Measurements from ENCODE around the gene LTBP3. TPM values are rescaled to one million over a fixed set of nuclear protein-coding genes. Genes with fewer than 3 reads are reported as not detected.

The LTBP3 gene
- total and polyA plus RNA-seq, 2 donors (not counting 3 experiments of a cell fraction or from before 2014, with no cell fraction given) = 120 to 209 TPM

- H3K27me3 ChIP-seq (ENCODE audit: control insufficient read depth in 2 of 2, insufficient read depth in 2 of 2, low read length in 2 of 2) = no peaks in the 10 kb centered on the region
- H3K9me3 ChIP-seq (replicated peaks; ENCODE audit: control insufficient read depth, insufficient read depth, low read length) = no peaks in the 10 kb centered on the region
- CTCF ChIA-PET = interaction anchor here (1.0 to 4.3 kb wide), 2 partner anchors 10 to 22 kb away, joined by 3 to 54 read pairs; partner anchors contain the start of gene FAM89B
- peaks cover 5% of the 10 kb centered on the region for H3K79me2 ChIP-seq (ENCODE audit: control insufficient read depth, insufficient read depth, low read length)
- no peak overlapping the region for H2AFZ ChIP-seq (ENCODE audit: low read depth, low read length)
- dilution Hi-C loops (cut with MboI; ENCODE audit: extremely low pct_ligation_motif_present, low sequenced_read_pairs) = no loop called here
- no peaks in the 10 kb centered on the region for H4K20me1 ChIP-seq (replicated peaks; ENCODE audit: control insufficient read depth, extremely low read depth, insufficient read depth, low read length)
- POLR2A ChIA-PET = no interaction called here
- H3K4me2 ChIP-seq (ENCODE audit: insufficient read depth, low read length) = no peak overlapping the region
- intact Hi-C loops (cut with micrococcal nuclease) = no loop called here
- no peak overlapping the region for H3K27ac ChIP-seq (ENCODE audit: insufficient read depth, low read depth, low read length)
- no peak for DNase-seq (ENCODE audit: low read depth, low spot score)
- no peak for TF ChIP-seq JUN (IDR thresholded peaks at IDR 0.05; ENCODE audit: borderline replicate concordance, insufficient read depth, insufficient read length, low read depth)
- H3K4me3 ChIP-seq (replicated peaks in 1 of 3; ENCODE audit: insufficient read depth in 1 of 3, low read depth in 1 of 3, low read length in 3 of 3) = no peak overlapping the region
- H3K36me3 ChIP-seq (ENCODE audit: control insufficient read depth in 2 of 2, extremely low read depth in 1 of 2, insufficient read depth in 2 of 2, low read length in 2 of 2) = no peaks in the 10 kb centered on the region
- H3K9ac ChIP-seq (replicated peaks; ENCODE audit: extremely low read depth, insufficient read depth, low read length) = no peak overlapping the region
- no peaks in the 10 kb centered on the region for H3K9me1 ChIP-seq (replicated peaks; ENCODE audit: control insufficient read depth, extremely low read depth, insufficient read depth, low read length)
- no peak for FAIRE-seq
- H3K4me1 ChIP-seq (ENCODE audit: control insufficient read depth, extremely low read depth, insufficient read depth, low read length) = peaks cover 47% of the 10 kb centered on the region
- BruUV-seq (replicated peaks) = no TSS peak
Observed at GRCh38 chr11:65562020-65562419, 3.9 kb upstream of the LTBP3 start.

- no peak overlapping the region for H3K4me3 ChIP-seq (replicated peaks in 1 of 3; ENCODE audit: insufficient read depth in 1 of 3, low read depth in 1 of 3, low read length in 3 of 3)
- no TSS peak for BruUV-seq (replicated peaks)
- H3K27me3 ChIP-seq (ENCODE audit: control insufficient read depth in 2 of 2, insufficient read depth in 2 of 2, low read length in 2 of 2) = no peaks in the 10 kb centered on the region
- peak; percentile 94 for FAIRE-seq
- CTCF ChIA-PET = interaction anchor here (0.8 to 4.3 kb wide), 10 partner anchors 9 to 54 kb away, joined by 3 to 54 read pairs (median 6); partner anchors contain the start of genes FAM89B, PCNX3 and ZNRD2
- H3K27ac ChIP-seq (ENCODE audit: insufficient read depth, low read depth, low read length) = peak overlapping the region; percentile 78
- peak; percentile 91 for DNase-seq (ENCODE audit: low read depth, low spot score)
- H3K9me3 ChIP-seq (replicated peaks; ENCODE audit: control insufficient read depth, insufficient read depth, low read length) = no peaks in the 10 kb centered on the region
- H4K20me1 ChIP-seq (replicated peaks; ENCODE audit: control insufficient read depth, extremely low read depth, insufficient read depth, low read length) = no peaks in the 10 kb centered on the region
- peak overlapping the region; percentile 57 for H3K9ac ChIP-seq (replicated peaks; ENCODE audit: extremely low read depth, insufficient read depth, low read length)
- dilution Hi-C loops (cut with MboI; ENCODE audit: extremely low pct_ligation_motif_present, low sequenced_read_pairs) (no loop called here), intact Hi-C loops (cut with micrococcal nuclease) (loop anchor here (1.0 to 2.0 kb wide), 3 partner anchors 10 to 20 kb away; partner anchors contain the start of gene ZNRD2)
- peak overlapping the region; percentile 44 for H3K4me2 ChIP-seq (ENCODE audit: insufficient read depth, low read length)
- peaks cover 54% of the 10 kb centered on the region for H3K4me1 ChIP-seq (ENCODE audit: control insufficient read depth, extremely low read depth, insufficient read depth, low read length)
- H3K79me2 ChIP-seq (ENCODE audit: control insufficient read depth, insufficient read depth, low read length) = peaks cover 12% of the 10 kb centered on the region
- no peaks in the 10 kb centered on the region for H3K36me3 ChIP-seq (ENCODE audit: control insufficient read depth in 2 of 2, extremely low read depth in 1 of 2, insufficient read depth in 2 of 2, low read length in 2 of 2)
- POLR2A ChIA-PET = interaction anchor here (0.8 to 1.0 kb wide), 2 partner anchors 9 to 138 kb away, joined by 3 to 4 read pairs; partner anchors contain the start of genes NEAT1 and ZNRD2
- H3K9me1 ChIP-seq (replicated peaks; ENCODE audit: control insufficient read depth, extremely low read depth, insufficient read depth, low read length) = no peaks in the 10 kb centered on the region
- TF ChIP-seq FOS (IDR thresholded peaks at IDR 0.05; ENCODE audit: borderline replicate concordance, insufficient read depth, low read length) (peak; percentile 64), JUN (IDR thresholded peaks at IDR 0.05; ENCODE audit: borderline replicate concordance, insufficient read depth, insufficient read length, low read depth) (peak; percentile 56), POLR2AphosphoS5 (IDR thresholded peaks at IDR 0.05; ENCODE audit: insufficient read depth, low read depth, low read length) (peak; percentile 18), GATA2 (IDR thresholded peaks at IDR 0.05; ENCODE audit: insufficient read depth, insufficient read length, low read depth, low read length) (no peak), EZH2 (IDR thresholded peaks at IDR 0.05; ENCODE audit: borderline replicate concordance, low read depth, low read length, severe bottlenecking) (no peak), POLR2A (IDR thresholded peaks at IDR 0.05; ENCODE audit: low read depth, low read length) (peak; percentile 58)
- H2AFZ ChIP-seq (ENCODE audit: low read depth, low read length) = peak overlapping the region; percentile 8
Observed at GRCh38 chr11:65560555-65561418, 2.6 kb upstream of the LTBP3 start.

Data from endothelial cell of umbilical vein (primary cell).